Suprapubic skin (tissue), 4 donors: ENCODE data around the gene SAYSD1.

Experiments
- CTCF ChIP-seq, 2 donors: fragments of 200-600 bp in 1 of 2; fragments of 450-650 bp in 1 of 2; sonication (generic) in 1 of 2; IDR thresholded peaks; one replicate each; pipeline ENCODE4 v1.5.1; 2016 to 2019; ENCODE audit warnings: antibody characterized with exemption in 2 of 2, mild to moderate bottlenecking in 1 of 2, moderate library complexity in 1 of 2
- POLR2A ChIP-seq, 2 donors: fragments of 450-650 bp; IDR thresholded peaks; one replicate each; pipeline ENCODE4 v1.6.1; 2017; ENCODE audit warnings: antibody characterized with exemption in 2 of 2, mild to moderate bottlenecking in 2 of 2, moderate library complexity in 2 of 2
- POLR2AphosphoS5 ChIP-seq, 3 donors: sonication (generic); formaldehyde crosslinking; IDR thresholded peaks; one replicate each; pipeline ENCODE4 v1.6.1; 2017; ENCODE audit warnings: antibody characterized with exemption in 3 of 3

DNA sequence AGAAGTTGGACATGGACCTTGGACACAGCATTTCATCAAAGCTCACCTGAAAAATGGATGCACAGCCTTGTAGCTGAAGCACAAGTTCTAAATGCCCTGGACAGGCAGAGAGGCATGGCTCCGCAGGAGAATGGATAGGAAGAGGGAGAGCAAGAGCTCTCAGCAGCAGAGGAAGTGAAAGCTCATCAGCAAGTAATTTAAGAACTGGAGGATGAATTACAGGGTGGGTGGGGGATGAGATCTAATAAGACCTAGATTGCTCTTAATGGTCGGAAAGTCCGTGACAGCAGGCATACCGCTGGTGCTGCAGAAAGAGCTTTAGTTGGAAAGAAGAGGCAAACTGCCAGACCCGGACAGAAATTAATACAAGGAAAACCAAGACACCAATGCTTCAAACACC, 37.3 kb upstream of the SAYSD1 start:
- no peak for TF ChIP-seq POLR2A (IDR thresholded peaks at IDR 0.05)
- no peak for TF ChIP-seq CTCF (IDR thresholded peaks at IDR 0.05)
- no peak for TF ChIP-seq POLR2AphosphoS5 (IDR thresholded peaks at IDR 0.05)
